UCSD-AML1 (cell line): Measurements from ENCODE around the gene INA.

Source experiments
- DNase-seq: peaks from one replicate; lab custom pipeline; 2025; ENCODE audit not compliant: unreplicated experiment; lab: John Stamatoyannopoulos, UW

INA gene

GRCh38 chr10:103273041-103273441 lies 3.9 kb upstream of the INA start:
- no peak for DNase-seq

GRCh38 chr10:103276251-103276895 lies 565 bp upstream of the INA start:
- no peak for DNase-seq

- DNase-seq, result no peak
Measured at GRCh38 chr10:103277713-103278536, 987 bp downstream of the INA start.

GRCh38 chr10:103278537-103278823 lies 1.5 kb downstream of the INA start:
- no peak for DNase-seq

GRCh38 chr10:103278862-103279298 lies 1.9 kb downstream of the INA start:
- peak; percentile 44 for DNase-seq

GRCh38 chr10:103280031-103280430 lies 3.1 kb downstream of the INA start:
- DNase-seq, result no peak

- DNase-seq, result no peak
Measured at GRCh38 chr10:103280506-103280905, 3.6 kb downstream of the INA start.

GRCh38 chr10:103281753-103282152 lies 4.8 kb downstream of the INA start:
- DNase-seq, result no peak

GRCh38 chr10:103282961-103283360 lies 6.0 kb downstream of the INA start:
- DNase-seq, result no peak

- DNase-seq, result no peak
Measured at GRCh38 chr10:103284170-103284569, 7.2 kb downstream of the INA start.

- no peak for DNase-seq
Measured at GRCh38 chr10:103287992-103288391, 11.1 kb downstream of the INA start.

GRCh38 chr10:103291588-103291987 lies 14.7 kb downstream of the INA start:
- no peak for DNase-seq

- DNase-seq, result no peak
Measured at GRCh38 chr10:103295374-103296015, 18.6 kb downstream of the INA start.

- DNase-seq, result no peak
Measured at GRCh38 chr10:103307594-103307993, 30.7 kb downstream of the INA start.

GRCh38 chr10:103310197-103310596 lies 33.3 kb downstream of the INA start:
- DNase-seq, result no peak

GRCh38 chr10:103316087-103316486 lies 39.1 kb downstream of the INA start:
- no peak for DNase-seq

- DNase-seq, result no peak
Measured at GRCh38 chr10:103327906-103328305, 51.0 kb downstream of the INA start.

GRCh38 chr10:103333934-103334520 lies 57.1 kb downstream of the INA start:
- no peak for DNase-seq

- DNase-seq, result no peak
Measured at GRCh38 chr10:103334567-103334966, 57.6 kb downstream of the INA start.

GRCh38 chr10:103336370-103336769 lies 59.4 kb downstream of the INA start:
- no peak for DNase-seq
